ENCODE results near the gene PPP2R2D. TPM values are rescaled to one million over a fixed set of nuclear protein-coding genes. Genes with fewer than 3 reads are reported as not detected.
"Not testable (repeated sequence)": the region's sequence is repeated elsewhere in the genome, so short reads cannot be mapped to it uniquely, and the experiment has no call there.

The PPP2R2D gene
- total RNA-seq, 1 experiment from 2014 or later: 35.1 TPM

GRCh38 chr10:131915990-131916766 lies 15.4 kb downstream of the PPP2R2D start:
- H3K36me3 Mint-ChIP-seq (ENCODE audit: insufficient read depth in 1 of 3, low read depth in 3 of 3): peaks cover 13 to 25% (median 16%) of the 10 kb centered on the region in 3 experiments; a peak in 6 of 7 replicates
- no peaks in the 10 kb centered on the region for H3K27me3 Mint-ChIP-seq (ENCODE audit: low read depth)
- no peak overlapping the region for H2BK20ac ChIP-seq (ENCODE audit: low read depth, low read length, poor library complexity, severe bottlenecking)
- H3K79me1 ChIP-seq (ENCODE audit: insufficient read depth, low read depth, low read length, poor library complexity, severe bottlenecking): peaks cover 17% of the 10 kb centered on the region
- no peak overlapping the region for H2BK12ac ChIP-seq (ENCODE audit: insufficient read length, low read depth, low read length)
- H3K4me1 Mint-ChIP-seq: peaks cover 10 to 13% of the 10 kb centered on the region in 2 experiments
- no peak overlapping the region for H3K4me3 Mint-ChIP-seq
- no peaks in the 10 kb centered on the region for H3K27me3 ChIP-seq (ENCODE audit: insufficient read depth, low read length)
- no peak overlapping the region for H2AFZ ChIP-seq (ENCODE audit: low read length)
- H3K14ac ChIP-seq (ENCODE audit: insufficient read depth, low read length): no peak overlapping the region
- no peaks in the 10 kb centered on the region for H4K20me1 ChIP-seq (ENCODE audit: control insufficient read depth, insufficient read depth, insufficient read length)
- H3K9me3 ChIP-seq (ENCODE audit: control insufficient read depth, low read depth, low read length): no peaks in the 10 kb centered on the region
- H3K4me2 ChIP-seq (ENCODE audit: insufficient read depth, insufficient read length, low read length): no peak overlapping the region
- TF ChIP-seq CTCF (conservative IDR thresholded peaks at IDR 0.05): no peak
- H3K27ac Mint-ChIP-seq: peak overlapping the region in 1 of 3 experiments; percentile 37; a peak in 2 of 7 replicates
- H3K79me2 ChIP-seq (ENCODE audit: insufficient read depth, low read length): peaks cover 23% of the 10 kb centered on the region; the same call in 1 of the 2 replicates
- H2BK120ac ChIP-seq (ENCODE audit: low read depth, low read length, poor library complexity, severe bottlenecking): no peak overlapping the region
- no peak overlapping the region for H4K5ac ChIP-seq (ENCODE audit: insufficient read length, low read depth, low read length)
- H2AK5ac ChIP-seq (ENCODE audit: insufficient read length, low read length): no peak overlapping the region
- H2BK5ac ChIP-seq (ENCODE audit: insufficient read length, low read length): no peak overlapping the region
- no peak overlapping the region for H2BK15ac ChIP-seq (ENCODE audit: low read depth, low read length)
- no peak overlapping the region for H4K8ac ChIP-seq (replicated peaks; ENCODE audit: insufficient read length, low read depth, low read length)
- no peaks in the 10 kb centered on the region for H3K23me2 ChIP-seq (ENCODE audit: insufficient read length, low read depth, low read length, poor library complexity, severe bottlenecking)
- DNase-seq: no peak
- H3K9ac ChIP-seq (ENCODE audit: extremely low read depth, insufficient read length, low read length): no peak overlapping the region
- no peak overlapping the region for H3K18ac ChIP-seq (ENCODE audit: insufficient read length, low read depth, low read length)
- no peaks in the 10 kb centered on the region; a peak in 1 of 5 replicates for H3K9me3 Mint-ChIP-seq
- H3T11ph ChIP-seq (ENCODE audit: low read length): no peak overlapping the region
- WGBS (ENCODE audit: extremely low coverage, insufficient read length, low lambda C conversion rate): 100% methylated on average over 1 of the region's 19 CpGs
- peaks cover 2% of the 10 kb centered on the region; the same call in 1 of the 2 replicates for H3K4me1 ChIP-seq (ENCODE audit: insufficient read depth, low read length)
- H3K56ac ChIP-seq (ENCODE audit: insufficient read length, low read depth, low read length): no peak overlapping the region
- H3K23ac ChIP-seq (ENCODE audit: insufficient read length, low read depth, low read length): no peak overlapping the region
- H3K27ac ChIP-seq (ENCODE audit: insufficient read length, low read depth, low read length): no peak overlapping the region
- no peak overlapping the region for H4K91ac ChIP-seq (ENCODE audit: insufficient read length, low read depth, low read length)
- no peak overlapping the region for H3K4ac ChIP-seq (ENCODE audit: low read depth, low read length)

- H3K4me1 Mint-ChIP-seq: peaks cover 16 to 19% of the 10 kb centered on the region in 2 experiments
- H2AK5ac ChIP-seq (ENCODE audit: insufficient read length, low read length); H3K4me1 ChIP-seq (ENCODE audit: insufficient read depth, low read length); H4K91ac ChIP-seq (ENCODE audit: insufficient read length, low read depth, low read length); DNase-seq; H2AFZ ChIP-seq (ENCODE audit: low read length); H3K27me3 Mint-ChIP-seq (ENCODE audit: low read depth); H3K4ac ChIP-seq (ENCODE audit: low read depth, low read length); H3T11ph ChIP-seq (ENCODE audit: low read length); H2BK5ac ChIP-seq (ENCODE audit: insufficient read length, low read length); H3K4me3 Mint-ChIP-seq; H3K14ac ChIP-seq (ENCODE audit: insufficient read depth, low read length); H2BK12ac ChIP-seq (ENCODE audit: insufficient read length, low read depth, low read length); H3K56ac ChIP-seq (ENCODE audit: insufficient read length, low read depth, low read length); H2BK15ac ChIP-seq (ENCODE audit: low read depth, low read length); H3K9me3 Mint-ChIP-seq; H4K5ac ChIP-seq (ENCODE audit: insufficient read length, low read depth, low read length); H3K9ac ChIP-seq (ENCODE audit: extremely low read depth, insufficient read length, low read length); H4K20me1 ChIP-seq (ENCODE audit: control insufficient read depth, insufficient read depth, insufficient read length); H2BK120ac ChIP-seq (ENCODE audit: low read depth, low read length, poor library complexity, severe bottlenecking); H3K9me3 ChIP-seq (ENCODE audit: control insufficient read depth, low read depth, low read length); H3K23ac ChIP-seq (ENCODE audit: insufficient read length, low read depth, low read length); H3K27me3 ChIP-seq (ENCODE audit: insufficient read depth, low read length); H4K8ac ChIP-seq (replicated peaks; ENCODE audit: insufficient read length, low read depth, low read length); H3K18ac ChIP-seq (ENCODE audit: insufficient read length, low read depth, low read length); H3K23me2 ChIP-seq (ENCODE audit: insufficient read length, low read depth, low read length, poor library complexity, severe bottlenecking); H2BK20ac ChIP-seq (ENCODE audit: low read depth, low read length, poor library complexity, severe bottlenecking); H3K4me2 ChIP-seq (ENCODE audit: insufficient read depth, insufficient read length, low read length); H3K27ac ChIP-seq (ENCODE audit: insufficient read length, low read depth, low read length): not testable (repeated sequence)
- peak overlapping the region in 1 of 3 experiments; percentile 37; a peak in 1 of 7 replicates for H3K27ac Mint-ChIP-seq
- peaks cover 11 to 19% (median 16%) of the 10 kb centered on the region in 3 experiments; a peak in 6 of 7 replicates for H3K36me3 Mint-ChIP-seq (ENCODE audit: insufficient read depth in 1 of 3, low read depth in 3 of 3)
- WGBS (ENCODE audit: extremely low coverage, insufficient read length, low lambda C conversion rate): no CpG with 5 or more reads among the region's 11 CpGs
- Histone ChIP-seq H3K79me2 (ENCODE audit: insufficient read depth, low read length) (peaks cover 18% of the 10 kb centered on the region; the same call in 1 of the 2 replicates), H3K79me1 (ENCODE audit: insufficient read depth, low read depth, low read length, poor library complexity, severe bottlenecking) (peaks cover 17% of the 10 kb centered on the region)
Observed at GRCh38 chr10:131916767-131917160, 16.0 kb downstream of the PPP2R2D start.
